GM19043 (cell line): ENCODE data around the gene SCIN.

Experiments used
- ATAC-seq: cut with Tn5 transposase; IDR thresholded peaks from one replicate; pipeline ENCODE4 v1.9.1; 2021; ENCODE audit warnings: low read depth; ENCODE audit not compliant: unreplicated experiment

Gene SCIN

GRCh38 chr7:12565873-12566272, 4.6 kb upstream of the SCIN start:
- ATAC-seq, result no peak

- peak; percentile 82 for ATAC-seq
Observed at GRCh38 chr7:12567015-12567414, 3.5 kb upstream of the SCIN start.

GRCh38 chr7:12569673-12570072, 847 bp upstream of the SCIN start:
- ATAC-seq, result peak; percentile 35

- no peak for ATAC-seq
Observed at GRCh38 chr7:12570168-12570533, 369 bp upstream of the SCIN start.

GRCh38 chr7:12571691-12572090, 1.2 kb downstream of the SCIN start:
- ATAC-seq, result no peak

GRCh38 chr7:12572941-12573575, 2.5 kb downstream of the SCIN start:
- ATAC-seq, result no peak

GRCh38 chr7:12573885-12574284, 3.4 kb downstream of the SCIN start:
- no peak for ATAC-seq

GRCh38 chr7:12578930-12579640, 8.6 kb downstream of the SCIN start:
- no peak for ATAC-seq

- no peak for ATAC-seq
Observed at GRCh38 chr7:12581897-12582296, 11.4 kb downstream of the SCIN start.

GRCh38 chr7:12582362-12582761, 11.8 kb downstream of the SCIN start:
- no peak for ATAC-seq

GRCh38 chr7:12583176-12583575, 12.7 kb downstream of the SCIN start:
- no peak for ATAC-seq

- no peak for ATAC-seq
Observed at GRCh38 chr7:12583922-12584321, 13.4 kb downstream of the SCIN start.

- peak; percentile 99 for ATAC-seq
Observed at GRCh38 chr7:12584930-12585329, 14.4 kb downstream of the SCIN start.

GRCh38 chr7:12586271-12586670, 15.8 kb downstream of the SCIN start:
- no peak for ATAC-seq

- no peak for ATAC-seq
Observed at GRCh38 chr7:12588259-12588904, 17.9 kb downstream of the SCIN start.

GRCh38 chr7:12590559-12590958, 20.0 kb downstream of the SCIN start:
- no peak for ATAC-seq

GRCh38 chr7:12594122-12594897, 23.8 kb downstream of the SCIN start:
- no peak for ATAC-seq

- no peak for ATAC-seq
Observed at GRCh38 chr7:12595148-12595547, 24.6 kb downstream of the SCIN start.

GRCh38 chr7:12596225-12596790, 25.8 kb downstream of the SCIN start:
- no peak for ATAC-seq

- ATAC-seq, result peak; percentile 84
Observed at GRCh38 chr7:12601302-12601869, 30.9 kb downstream of the SCIN start.
